GM15510 (cell line): Measurements from ENCODE around the gene GNAS.
A peak's percentile ranks its signal among the peaks of the same experiment; 100 is the strongest.

Experiments used
- POLR2A ChIP-seq: IDR thresholded peaks from 3 replicates; pipeline ENCODE4 v1.6.1; 2011; ENCODE audit warnings: borderline replicate concordance; ENCODE audit not compliant: insufficient read length; ENCODE audit errors: extremely low read depth

Gene GNAS

DNA sequence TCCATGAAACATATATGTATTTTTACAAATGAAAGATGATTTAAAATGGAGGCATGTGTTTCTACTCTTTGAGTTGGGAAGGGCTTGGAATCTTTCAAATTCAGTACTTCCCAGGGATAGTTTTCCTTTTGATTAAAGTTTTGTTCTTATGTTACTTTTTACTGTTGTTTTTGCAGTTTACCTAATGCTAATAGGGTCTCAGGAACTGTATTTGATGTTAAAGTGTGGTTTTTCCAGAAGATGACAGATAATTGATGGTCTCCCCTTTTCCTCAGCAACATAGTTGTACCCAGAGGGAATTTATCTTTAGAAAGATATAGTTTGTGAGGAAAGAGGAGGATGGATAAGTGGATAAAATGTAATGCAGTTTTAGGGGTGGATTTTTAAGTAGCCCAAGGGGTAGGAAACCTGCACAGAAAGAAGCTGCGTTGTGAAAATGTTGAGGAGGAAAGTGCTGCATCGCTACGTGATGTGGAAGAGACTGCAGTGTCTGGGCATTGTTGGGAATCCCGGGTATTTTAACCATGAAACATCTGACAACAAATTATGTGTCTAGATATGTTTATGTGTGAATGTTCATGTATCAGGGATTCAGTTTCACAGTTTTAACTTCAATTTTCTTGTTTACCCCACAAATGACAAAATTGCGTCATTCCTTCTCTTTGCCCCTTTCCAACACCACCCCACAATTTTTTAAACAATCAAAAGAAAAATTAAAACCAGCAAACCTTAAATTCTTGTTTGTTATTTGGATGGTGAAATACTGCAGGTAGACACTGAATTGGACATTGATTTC, 42.3 kb downstream of the GNAS start:
- TF ChIP-seq POLR2A, result no peak

DNA sequence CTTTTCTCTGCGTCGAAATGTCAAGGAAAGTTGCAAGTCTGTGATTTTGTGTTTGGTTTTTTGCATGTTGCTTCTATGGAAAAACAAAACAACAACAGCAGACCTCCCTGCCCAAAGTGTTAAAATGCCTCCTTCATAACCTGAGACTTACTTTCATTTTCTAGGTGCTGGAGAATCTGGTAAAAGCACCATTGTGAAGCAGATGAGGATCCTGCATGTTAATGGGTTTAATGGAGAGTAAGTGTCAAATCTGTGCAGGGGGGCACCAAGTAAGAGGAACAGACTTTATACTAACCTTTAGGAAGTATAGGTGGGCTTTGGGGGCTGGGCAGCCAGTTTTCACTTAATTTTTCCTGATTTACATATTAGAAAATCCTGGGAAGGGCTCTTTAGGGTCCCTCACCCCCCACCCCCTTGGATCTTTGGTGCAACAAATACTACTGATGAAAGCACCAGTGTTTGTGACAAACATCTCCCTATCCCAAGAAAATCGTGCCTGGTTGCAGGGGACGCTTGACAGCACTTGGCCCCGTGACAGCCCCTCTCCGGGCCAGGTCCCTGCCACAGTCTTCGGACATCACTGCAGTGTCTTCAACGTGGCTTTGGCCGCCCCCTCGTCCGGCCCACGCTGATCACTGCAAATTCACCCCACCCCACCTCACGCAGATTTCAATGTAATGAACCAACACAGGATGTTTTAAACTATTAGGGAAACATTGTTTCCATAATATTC, 43.1 kb downstream of the GNAS start:
- TF ChIP-seq POLR2A, result no peak

DNA sequence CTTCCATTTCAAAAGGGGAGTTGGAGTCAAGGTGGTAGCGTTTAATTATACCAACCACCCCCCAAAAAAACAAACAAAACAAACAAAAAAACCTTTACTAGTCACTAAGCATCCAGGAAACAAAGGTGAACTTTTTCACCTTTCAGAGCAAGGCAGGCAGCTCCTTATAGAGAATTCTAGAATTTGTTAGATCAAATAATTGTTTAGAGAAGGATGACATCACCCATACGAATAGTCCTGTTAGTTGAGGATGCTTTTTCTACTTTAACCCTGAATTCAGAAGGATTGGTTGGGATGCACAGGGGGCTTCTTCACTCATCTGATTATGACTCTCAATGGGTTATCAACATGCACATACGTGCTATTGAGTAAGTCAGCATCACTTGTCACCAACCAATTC, 44.3 kb downstream of the GNAS start:
- TF ChIP-seq POLR2A, result no peak

DNA sequence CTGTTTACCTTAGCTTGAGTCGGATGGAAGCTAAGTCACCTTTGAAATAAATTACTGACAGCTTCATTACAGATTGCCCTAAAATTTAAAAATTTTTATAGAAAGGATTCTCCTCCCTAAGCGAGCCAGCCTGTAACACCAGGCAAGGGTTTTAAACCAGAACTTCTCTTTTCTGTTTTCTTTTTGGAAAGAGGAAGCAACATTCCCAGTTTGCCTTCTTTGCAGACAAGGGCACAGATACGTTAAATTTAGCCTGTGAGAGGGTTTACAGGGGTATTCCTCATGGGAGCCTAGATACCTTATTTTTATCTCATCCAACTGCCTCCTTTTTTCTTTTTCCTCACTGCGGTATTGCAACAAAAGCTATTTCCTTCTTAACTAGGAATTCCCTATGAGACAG, 45.0 kb downstream of the GNAS start:
- TF ChIP-seq POLR2A, result no peak

DNA sequence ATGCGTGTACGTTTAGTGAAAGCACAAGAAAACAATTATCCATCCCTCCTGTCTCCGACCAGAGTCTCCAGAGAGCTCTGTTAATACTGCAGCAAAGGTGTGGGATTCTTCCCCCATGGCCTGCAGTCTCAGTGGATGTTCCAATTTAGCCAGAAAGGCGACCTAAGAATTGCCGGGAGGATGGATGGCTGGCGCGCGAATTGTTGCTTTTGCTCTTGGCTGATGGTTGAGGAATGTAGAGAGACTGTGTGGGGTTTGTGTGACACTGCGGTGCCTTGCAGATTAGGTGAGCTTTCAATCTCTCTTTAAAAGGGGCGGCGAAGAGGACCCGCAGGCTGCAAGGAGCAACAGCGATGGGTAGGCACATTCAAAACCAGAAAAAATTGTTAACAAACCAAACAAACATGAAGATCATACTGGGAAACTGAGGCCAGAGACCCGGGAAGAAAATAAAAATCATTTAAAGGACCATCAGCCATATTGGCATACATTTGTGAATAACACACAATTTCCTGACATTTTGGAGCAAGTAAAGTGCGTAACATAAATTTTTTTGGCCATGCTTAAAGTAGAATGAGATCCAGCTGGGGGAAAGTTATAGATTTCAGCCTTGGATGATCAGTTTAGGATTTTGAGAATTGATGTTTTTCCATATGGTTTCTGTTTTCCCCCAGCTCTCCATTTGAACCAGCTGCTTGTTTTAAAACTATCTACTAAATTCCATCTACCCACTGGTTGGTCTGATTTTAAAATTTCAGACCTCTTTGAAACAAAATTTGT, 46.3 kb downstream of the GNAS start:
- no peak for TF ChIP-seq POLR2A

DNA sequence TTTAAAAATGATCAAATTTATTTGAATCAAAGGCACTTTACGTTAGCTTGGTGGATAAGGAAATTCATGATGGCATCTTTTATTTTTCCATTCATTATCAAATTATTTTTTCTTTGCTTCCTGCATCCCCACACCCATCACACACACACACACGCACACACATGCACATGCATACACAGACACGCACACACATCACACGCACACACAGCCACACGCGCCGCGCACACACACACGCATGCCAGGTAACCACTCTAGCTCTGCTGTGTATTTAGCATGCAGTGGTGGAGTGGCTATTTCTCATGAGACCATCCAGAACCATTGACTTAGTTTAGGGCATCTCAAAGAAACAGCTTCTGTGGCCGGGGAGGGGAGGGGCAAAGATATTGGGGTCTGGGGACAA, 47.0 kb downstream of the GNAS start:
- TF ChIP-seq POLR2A, result no peak

DNA sequence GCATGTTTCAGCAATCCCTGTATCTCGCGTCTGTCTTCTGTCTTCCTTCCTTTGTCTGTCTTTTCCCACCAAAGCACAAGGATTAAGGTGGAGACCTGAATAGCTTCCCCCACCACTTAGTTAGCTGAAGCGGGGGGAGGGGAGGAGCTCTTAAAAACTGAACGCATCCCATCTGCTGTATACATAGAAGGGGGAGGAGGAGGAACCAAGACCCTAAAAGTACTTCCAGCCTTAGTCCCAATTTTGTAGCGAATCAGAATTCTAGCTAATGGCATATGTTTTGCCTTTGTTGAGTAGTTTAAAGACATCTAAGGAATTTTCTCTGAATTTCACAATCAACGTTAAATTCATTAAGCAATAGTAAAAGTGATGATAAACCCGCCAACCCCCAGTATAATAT, 47.9 kb downstream of the GNAS start:
- TF ChIP-seq POLR2A, result no peak

DNA sequence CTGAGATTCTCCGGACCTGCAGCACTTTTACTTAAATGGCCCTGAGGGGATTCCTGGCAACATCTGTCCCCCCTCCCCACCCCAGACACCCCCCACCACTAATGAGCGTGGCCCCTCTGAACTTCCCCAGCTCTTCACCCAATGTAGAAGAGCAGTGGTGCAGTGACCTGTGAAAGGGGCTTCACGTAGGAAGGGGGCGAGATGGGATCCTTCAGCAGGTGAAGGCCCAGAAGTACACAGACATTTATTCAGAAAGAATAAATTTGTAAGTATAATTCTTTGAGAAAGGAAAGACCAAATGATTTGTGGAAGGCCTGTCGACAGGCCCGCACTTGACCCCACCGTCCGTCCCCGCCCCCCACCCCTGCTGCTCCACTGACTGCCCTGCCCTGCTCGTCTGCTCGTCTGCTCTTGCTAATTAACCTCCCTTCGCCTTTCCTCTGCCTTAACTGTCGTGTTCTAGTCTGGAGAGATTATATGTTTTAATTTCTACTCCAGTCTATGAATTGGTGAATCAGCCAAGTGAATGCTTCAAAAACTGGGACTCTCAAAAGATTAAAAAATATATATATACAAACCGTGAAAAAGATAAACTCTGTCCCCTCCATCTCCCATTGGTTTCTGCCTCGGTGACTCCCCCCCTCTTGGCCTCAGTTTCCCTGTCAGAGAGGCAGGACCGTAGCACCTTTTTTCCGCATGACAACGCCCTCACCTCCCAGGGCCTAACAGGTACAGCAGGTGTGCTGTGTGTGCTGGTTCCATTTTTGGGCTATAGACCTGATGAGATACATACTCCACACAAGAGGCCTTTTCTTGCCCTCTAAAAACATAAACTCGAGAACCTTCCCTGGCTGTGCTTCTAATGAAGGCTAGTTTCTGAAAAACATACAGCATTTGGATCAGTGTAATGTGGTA, 49.2 kb downstream of the GNAS start:
- no peak for TF ChIP-seq POLR2A

DNA sequence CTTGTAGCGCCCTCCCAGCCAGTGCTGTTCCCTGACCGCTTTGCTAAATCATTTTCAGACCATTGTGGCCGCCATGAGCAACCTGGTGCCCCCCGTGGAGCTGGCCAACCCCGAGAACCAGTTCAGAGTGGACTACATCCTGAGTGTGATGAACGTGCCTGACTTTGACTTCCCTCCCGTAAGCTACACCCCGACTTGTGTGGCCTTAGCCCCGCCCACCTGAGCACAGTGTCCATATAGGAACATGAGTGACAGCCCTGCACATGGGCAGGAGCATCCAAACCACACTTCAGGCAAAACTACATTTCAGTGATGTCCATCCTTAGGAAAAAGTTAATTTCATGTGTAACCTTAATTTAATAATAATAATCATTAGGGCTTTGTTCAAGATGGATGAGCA, 51.1 kb downstream of the GNAS start:
- TF ChIP-seq POLR2A, result no peak

DNA sequence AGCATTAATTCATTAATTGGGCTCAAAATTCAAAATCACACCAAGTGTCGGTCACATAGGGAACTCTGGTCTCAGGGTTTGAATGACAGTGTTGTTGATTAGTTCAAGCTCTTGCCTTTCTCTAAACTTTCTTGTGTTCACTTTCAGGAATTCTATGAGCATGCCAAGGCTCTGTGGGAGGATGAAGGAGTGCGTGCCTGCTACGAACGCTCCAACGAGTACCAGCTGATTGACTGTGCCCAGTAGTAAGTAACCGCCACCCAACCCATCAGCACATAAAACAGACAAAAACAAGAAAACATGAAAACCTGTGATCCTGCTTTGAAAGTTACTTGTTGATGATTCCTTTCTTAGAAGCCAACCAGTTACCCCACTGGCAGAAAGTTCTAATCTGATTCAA, 52.7 kb downstream of the GNAS start:
- TF ChIP-seq POLR2A, result no peak

DNA sequence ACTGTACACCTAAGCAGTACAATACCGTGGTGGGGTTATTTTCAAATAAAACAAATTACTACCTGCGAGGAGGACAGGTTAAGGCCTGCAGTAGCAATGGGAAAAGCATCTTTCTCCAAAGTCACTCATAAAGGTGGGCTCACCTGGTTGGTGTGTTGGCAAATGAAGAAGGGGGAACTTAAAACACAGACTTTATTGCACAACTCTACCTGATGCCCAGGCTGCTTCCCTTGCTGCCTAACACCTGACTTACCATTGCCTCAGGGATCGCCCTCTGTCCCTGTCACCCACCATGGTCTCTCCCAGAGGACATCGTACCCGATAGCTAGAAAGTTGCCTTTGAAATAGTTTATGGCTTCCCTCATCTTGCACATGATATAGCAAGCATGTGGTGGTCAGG, 53.6 kb downstream of the GNAS start:
- no peak for TF ChIP-seq POLR2A

DNA sequence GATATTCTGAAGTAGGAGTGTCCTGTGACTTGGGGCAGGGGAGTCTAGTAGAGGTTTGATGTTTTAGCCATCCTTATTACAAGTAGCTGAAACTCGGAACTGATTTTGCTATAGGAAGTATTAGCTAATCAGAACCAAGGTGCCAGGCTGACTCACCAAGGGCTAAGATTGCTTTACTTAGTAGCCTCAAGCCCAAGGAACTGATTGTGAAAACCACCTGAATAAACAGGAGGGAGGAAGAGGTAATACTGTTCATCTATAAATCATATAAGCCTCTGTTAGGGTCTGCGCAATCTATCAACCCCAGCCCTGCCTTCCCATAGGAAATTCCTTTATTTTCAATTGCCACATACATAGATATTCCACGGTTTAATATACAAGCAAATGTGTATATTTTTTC, 54.4 kb downstream of the GNAS start:
- TF ChIP-seq POLR2A, result no peak

DNA sequence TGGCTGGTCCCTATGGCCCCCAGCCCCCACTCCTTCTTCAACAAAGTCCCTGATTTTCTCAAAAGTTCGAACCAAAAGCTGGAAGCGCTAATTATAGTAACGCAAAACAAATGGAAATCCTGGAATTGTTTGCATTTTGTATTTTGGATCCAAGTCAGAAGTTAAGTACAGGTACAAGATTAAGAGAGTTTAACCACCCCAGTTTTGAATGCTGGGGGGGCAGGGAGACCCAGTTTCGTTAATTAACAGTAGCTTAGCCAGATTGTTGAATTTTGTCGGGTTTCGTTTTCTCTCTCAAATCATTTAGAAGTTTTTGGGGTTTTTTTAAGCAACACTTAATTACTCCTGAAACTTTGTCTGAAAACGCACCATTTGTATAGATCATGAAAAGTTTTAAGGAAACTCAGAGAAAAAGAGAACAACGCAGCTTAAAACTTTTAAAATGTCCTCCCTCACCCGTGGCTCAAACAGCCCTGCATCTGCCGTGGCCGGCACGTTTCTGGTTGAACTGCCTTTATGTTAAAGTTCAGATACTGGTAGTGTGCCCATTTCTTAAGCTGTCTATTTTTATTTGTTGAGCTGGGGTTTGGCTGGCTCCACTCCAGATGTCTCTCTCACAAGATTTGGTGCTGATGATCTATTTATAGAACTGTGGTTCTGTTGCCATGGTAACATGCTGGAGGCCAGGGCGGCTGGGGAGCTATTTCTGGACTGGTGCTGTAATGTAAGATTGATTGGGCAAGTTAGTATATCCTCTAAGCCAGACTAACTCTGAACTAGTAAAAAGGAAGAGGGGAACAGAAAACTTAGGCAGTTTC, 55.0 kb downstream of the GNAS start:
- peak; percentile 31 for TF ChIP-seq POLR2A

DNA sequence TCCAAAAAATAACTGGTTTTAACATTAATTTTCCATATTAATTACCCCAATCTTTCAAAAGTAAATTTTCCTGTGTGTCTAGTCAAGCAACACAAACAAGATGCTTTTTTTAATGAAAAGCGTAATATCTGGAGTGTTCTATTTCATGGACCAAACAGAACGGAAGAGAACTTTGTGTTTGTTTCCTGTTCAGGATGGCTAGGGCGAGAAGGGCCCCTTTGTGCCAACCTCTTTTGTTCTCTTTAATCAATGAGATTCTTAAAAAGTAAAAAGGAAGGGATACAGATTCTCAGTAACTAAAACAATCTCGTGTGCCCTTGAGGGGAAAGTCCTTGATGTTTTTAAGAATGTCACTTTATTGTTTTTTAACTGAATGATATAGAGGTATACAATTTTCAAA, 55.7 kb downstream of the GNAS start:
- no peak for TF ChIP-seq POLR2A

DNA sequence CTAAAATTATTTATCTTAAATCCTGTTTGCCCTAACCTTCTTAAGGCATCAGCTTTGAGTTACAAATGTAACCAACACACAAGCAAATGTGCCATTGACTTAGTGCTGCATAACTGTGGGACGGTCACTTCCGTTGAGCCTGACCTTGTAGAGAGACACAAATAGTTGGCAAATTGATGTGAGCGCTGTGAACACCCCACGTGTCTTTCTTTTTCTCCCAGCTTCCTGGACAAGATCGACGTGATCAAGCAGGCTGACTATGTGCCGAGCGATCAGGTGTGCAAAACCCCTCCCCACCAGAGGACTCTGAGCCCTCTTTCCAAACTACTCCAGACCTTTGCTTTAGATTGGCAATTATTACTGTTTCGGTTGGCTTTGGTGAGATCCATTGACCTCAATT, 56.4 kb downstream of the GNAS start:
- no peak for TF ChIP-seq POLR2A

DNA sequence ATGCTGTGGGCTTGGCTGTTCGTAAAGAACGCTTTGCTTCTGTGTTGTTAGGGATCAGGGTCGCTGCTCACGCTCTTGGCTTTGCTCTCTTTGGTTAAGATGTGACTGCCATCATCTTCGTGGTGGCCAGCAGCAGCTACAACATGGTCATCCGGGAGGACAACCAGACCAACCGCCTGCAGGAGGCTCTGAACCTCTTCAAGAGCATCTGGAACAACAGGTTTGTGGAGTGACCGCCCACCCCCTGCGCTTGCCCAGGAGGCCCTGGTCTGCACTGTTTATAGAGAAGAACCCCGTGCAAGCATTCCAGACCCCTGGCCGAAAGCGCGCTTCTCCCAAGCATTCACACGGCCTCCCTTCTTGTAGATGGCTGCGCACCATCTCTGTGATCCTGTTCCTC, 57.1 kb downstream of the GNAS start:
- TF ChIP-seq POLR2A, result no peak
